ENCODE measurements around the gene FRMD4A.

GRCh38 chr10:14240253-14241189 lies 90.2 kb downstream of the FRMD4A start:
- TF ChIP-seq POLR2AphosphoS5 (IDR thresholded peaks at IDR 0.05; ENCODE audit: low read depth, low read length), result no peak
- no peak for TF ChIP-seq POLR2A (IDR thresholded peaks at IDR 0.05; ENCODE audit: low read depth, low read length)
- no peak for TF ChIP-seq TAF1 (IDR thresholded peaks at IDR 0.05; ENCODE audit: borderline replicate concordance, low read depth, low read length)

Data from GM12892 (cell line).